Muscle layer of duodenum (tissue), 2 donors: ENCODE data around the gene TMEM233.

Experiments used
- H3K27ac ChIP-seq: one replicate; pipeline ENCODE4 v1.7.0; 2013; ENCODE audit warnings: mild to moderate bottlenecking, low read length
- H3K27me3 ChIP-seq: one replicate; pipeline ENCODE4 v1.7.0; 2013; ENCODE audit warnings: low read depth, mild to moderate bottlenecking, control low read depth, low read length
- H3K36me3 ChIP-seq, 2 donors: one replicate each; pipeline ENCODE4 v1.7.0; 2013; ENCODE audit warnings: low read length in 2 of 2, control low read depth in 1 of 2, mild to moderate bottlenecking in 1 of 2; ENCODE audit not compliant: insufficient read depth in 2 of 2, control insufficient read depth in 1 of 2
- H3K4me1 ChIP-seq, 2 donors: one replicate each; pipeline ENCODE4 v1.7.0; 2013; ENCODE audit warnings: low read length in 2 of 2, mild to moderate bottlenecking in 2 of 2, control low read depth in 1 of 2, moderate library complexity in 1 of 2; ENCODE audit not compliant: insufficient read depth in 2 of 2, control insufficient read depth in 1 of 2
- H3K4me3 ChIP-seq, 2 donors: one replicate each; pipeline ENCODE4 v1.7.0; 2013; ENCODE audit warnings: low read length in 2 of 2, low read depth in 1 of 2, mild to moderate bottlenecking in 1 of 2
- H3K9me3 ChIP-seq, 2 donors: one replicate each; pipeline ENCODE4 v1.7.0; 2013; ENCODE audit warnings: low read length in 2 of 2, control low read depth in 1 of 2, mild to moderate bottlenecking in 1 of 2; ENCODE audit not compliant: control insufficient read depth in 1 of 2
- donor health status: healthy.

The TMEM233 gene

DNA sequence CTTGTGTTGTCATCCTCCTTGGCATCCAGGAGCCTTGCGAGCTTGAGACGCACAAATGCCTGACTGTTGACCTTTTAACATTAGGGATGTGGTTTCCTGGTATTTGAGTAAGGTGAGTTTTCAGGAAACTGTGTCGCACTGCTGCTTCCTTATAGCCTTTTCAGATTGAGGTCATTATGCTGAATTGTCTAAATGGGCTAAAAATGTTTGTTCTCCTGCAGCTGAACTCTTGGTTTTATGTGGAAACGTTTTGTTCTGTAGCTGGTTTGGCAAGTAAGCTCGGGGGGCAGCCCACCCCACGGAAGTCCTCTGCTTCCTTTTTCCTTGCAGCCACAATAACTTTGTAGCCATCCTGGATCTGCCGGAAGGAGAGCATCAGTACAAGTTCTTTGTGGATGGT is 80.1 kb downstream of the TMEM233 start:
- Histone ChIP-seq H3K36me3 (peaks cover 70 to 81% of the 10 kb centered on the region in 2 donors), H3K4me3 (no peak overlapping the region), H3K9me3 (no peaks in the 10 kb centered on the region), H3K27ac (peak overlapping the region; percentile 68), H3K27me3 (no peaks in the 10 kb centered on the region), H3K4me1 (peaks cover 0 to 9% of the 10 kb centered on the region in 2 donors)

GRCh38 chr12:119674560-119674959 is 81.0 kb downstream of the TMEM233 start:
- Histone ChIP-seq H3K4me1 (peaks cover 0 to 3% of the 10 kb centered on the region in 2 donors), H3K27ac (no peak overlapping the region)

GRCh38 chr12:119676022-119676421 is 82.4 kb downstream of the TMEM233 start:
- no peaks in the 10 kb centered on the region for H3K4me1 ChIP-seq
- no peaks in the 10 kb centered on the region for H3K9me3 ChIP-seq
- peak overlapping the region; percentile 16 for H3K27ac ChIP-seq
- H3K36me3 ChIP-seq: peaks cover 91 to 94% of the 10 kb centered on the region in 2 donors
- H3K4me3 ChIP-seq: no peak overlapping the region
- no peaks in the 10 kb centered on the region for H3K27me3 ChIP-seq

More at GRCh38 chr12:119674560-119674959, 81.0 kb downstream of the TMEM233 start:
- peaks cover 80 to 90% of the 10 kb centered on the region in 2 donors for H3K36me3 ChIP-seq
- H3K9me3 ChIP-seq: no peaks in the 10 kb centered on the region
- no peaks in the 10 kb centered on the region for H3K27me3 ChIP-seq
- no peak overlapping the region for H3K4me3 ChIP-seq

GRCh38 chr12:119676573-119676972 is 83.0 kb downstream of the TMEM233 start:
- H3K4me3 ChIP-seq: no peak overlapping the region
- H3K36me3 ChIP-seq: peaks cover 93 to 94% of the 10 kb centered on the region in 2 donors
- no peaks in the 10 kb centered on the region for H3K4me1 ChIP-seq
- H3K27me3 ChIP-seq: no peaks in the 10 kb centered on the region
- no peaks in the 10 kb centered on the region for H3K9me3 ChIP-seq
- no peak overlapping the region for H3K27ac ChIP-seq

- Histone ChIP-seq H3K4me1 (no peaks in the 10 kb centered on the region), H3K4me3 (no peak overlapping the region), H3K27me3 (no peaks in the 10 kb centered on the region), H3K9me3 (no peaks in the 10 kb centered on the region), H3K36me3 (peaks cover 82 to 86% of the 10 kb centered on the region in 2 donors), H3K27ac (no peak overlapping the region)
These were observed 84.9 kb downstream of the TMEM233 start for GRCh38 chr12:119678459-119678858.

DNA sequence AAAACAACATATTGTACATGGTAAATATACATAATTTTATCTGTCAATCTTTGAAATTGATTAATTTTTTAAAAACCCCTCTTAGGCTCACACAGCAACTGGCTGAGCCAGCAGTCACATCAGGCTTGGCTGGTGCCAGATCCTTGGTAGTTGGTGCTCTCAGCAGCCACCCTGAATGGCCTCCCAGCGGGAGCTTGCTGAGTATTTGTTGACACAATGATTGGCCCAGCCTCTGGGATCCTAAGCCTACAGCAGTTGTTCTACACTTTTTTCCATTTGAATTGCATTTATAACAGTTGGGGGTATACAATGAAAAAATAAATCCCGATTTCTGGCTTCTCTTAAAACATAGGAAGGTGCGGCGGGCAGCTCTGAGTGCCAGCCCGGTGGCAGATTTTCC is 85.5 kb downstream of the TMEM233 start:
- H3K9me3 ChIP-seq: no peaks in the 10 kb centered on the region
- H3K4me1 ChIP-seq: no peaks in the 10 kb centered on the region
- H3K27ac ChIP-seq: no peak overlapping the region
- peaks cover 76 to 80% of the 10 kb centered on the region in 2 donors for H3K36me3 ChIP-seq
- no peak overlapping the region for H3K4me3 ChIP-seq
- no peaks in the 10 kb centered on the region for H3K27me3 ChIP-seq

GRCh38 chr12:119679490-119679889 is 85.9 kb downstream of the TMEM233 start:
- H3K9me3 ChIP-seq: no peaks in the 10 kb centered on the region
- H3K27me3 ChIP-seq: no peaks in the 10 kb centered on the region
- H3K27ac ChIP-seq: no peak overlapping the region
- H3K36me3 ChIP-seq: peaks cover 72 to 75% of the 10 kb centered on the region in 2 donors
- no peak overlapping the region for H3K4me3 ChIP-seq
- H3K4me1 ChIP-seq: no peaks in the 10 kb centered on the region

DNA sequence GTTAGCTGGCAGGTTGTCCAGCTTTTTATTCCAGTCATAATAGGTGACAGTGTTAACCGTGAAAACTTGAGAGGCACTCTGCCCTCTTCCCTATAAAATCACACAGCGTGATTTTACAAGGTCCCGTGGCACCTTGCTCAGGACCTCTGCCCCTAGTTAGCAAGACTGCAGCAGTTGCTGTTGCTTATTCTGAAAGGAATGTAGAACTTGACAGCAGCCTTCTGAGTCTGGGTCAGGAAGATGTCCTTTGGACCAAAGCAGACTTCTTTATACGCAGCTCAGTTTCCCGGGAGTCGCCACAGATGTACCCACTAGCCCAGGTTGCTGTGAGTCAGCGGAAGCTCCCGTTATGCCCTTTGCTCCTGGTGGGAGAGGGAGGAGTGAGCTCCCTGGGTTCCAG is 87.5 kb downstream of the TMEM233 start:
- Histone ChIP-seq H3K4me1 (peaks cover 0 to 3% of the 10 kb centered on the region in 2 donors), H3K9me3 (no peaks in the 10 kb centered on the region), H3K36me3 (peaks cover 57 to 59% of the 10 kb centered on the region in 2 donors), H3K27me3 (no peaks in the 10 kb centered on the region), H3K27ac (peak overlapping the region; percentile 53), H3K4me3 (no peak overlapping the region)

- Histone ChIP-seq H3K27ac (peak overlapping the region; percentile 53), H3K4me3 (no peak overlapping the region)
These were observed 88.4 kb downstream of the TMEM233 start for GRCh38 chr12:119681728-119682638.

GRCh38 chr12:119682639-119683252 is 89.2 kb downstream of the TMEM233 start:
- Histone ChIP-seq H3K9me3 (no peaks in the 10 kb centered on the region), H3K36me3 (peaks cover 42 to 45% of the 10 kb centered on the region in 2 donors), H3K4me3 (no peak overlapping the region), H3K4me1 (peaks cover 0 to 3% of the 10 kb centered on the region in 2 donors), H3K27me3 (no peaks in the 10 kb centered on the region), H3K27ac (peak overlapping the region; percentile 53)

More at GRCh38 chr12:119681728-119682638, 88.4 kb downstream of the TMEM233 start:
- no peaks in the 10 kb centered on the region for H3K27me3 ChIP-seq
- H3K4me1 ChIP-seq: peaks cover 0 to 3% of the 10 kb centered on the region in 2 donors
- peaks cover 48 to 50% of the 10 kb centered on the region in 2 donors for H3K36me3 ChIP-seq
- no peaks in the 10 kb centered on the region for H3K9me3 ChIP-seq

- Histone ChIP-seq H3K9me3 (no peaks in the 10 kb centered on the region), H3K4me3 (no peak overlapping the region), H3K4me1 (peaks cover 0 to 3% of the 10 kb centered on the region in 2 donors), H3K27me3 (no peaks in the 10 kb centered on the region), H3K36me3 (peaks cover 37 to 38% of the 10 kb centered on the region in 2 donors), H3K27ac (peak overlapping the region; percentile 53)
These were observed 89.8 kb downstream of the TMEM233 start for GRCh38 chr12:119683413-119683812.
